Neutrophil (primary cell): ENCODE results near the gene ZCCHC4.

Experiments
- H3K27ac ChIP-seq: fragments of 200-600 bp; sonication (generic); 2 replicates; pipeline ENCODE4 v1.5.1; 2016; ENCODE audit warnings: mild to moderate bottlenecking, moderate library complexity
- H3K27me3 ChIP-seq: fragments of 200-600 bp; sonication (generic); 2 replicates; pipeline ENCODE4 v1.6.0; 2016; ENCODE audit warnings: mild to moderate bottlenecking
- H3K36me3 ChIP-seq: fragments of 200-600 bp; sonication (generic); 2 replicates; pipeline ENCODE4 v1.5.1; 2017
- H3K4me1 ChIP-seq, 2 experiments: fragments of 200-600 bp in 1 of 2; sonication (generic) in 1 of 2; 1 replicate in 1 of 2; 2 replicates in 1 of 2; pipeline versions ENCODE4 v1.5.1 to v1.6.1; 2013 to 2016; ENCODE audit warnings: low read depth in 1 of 2, low read length in 1 of 2, mild to moderate bottlenecking in 1 of 2, moderate library complexity in 1 of 2; ENCODE audit not compliant: control insufficient read depth in 1 of 2, insufficient read depth in 1 of 2
- H3K4me3 ChIP-seq, 2 experiments: fragments of 200-600 bp in 1 of 2; sonication (generic) in 1 of 2; 1 replicate in 1 of 2; 2 replicates in 1 of 2; pipeline ENCODE4 v1.5.1; 2013 to 2016; ENCODE audit warnings: low read depth in 1 of 2, low read length in 1 of 2, mild to moderate bottlenecking in 1 of 2, moderate library complexity in 1 of 2
- H3K9me3 ChIP-seq: fragments of 200-600 bp; sonication (generic); 2 replicates; pipeline ENCODE4 v1.5.1; 2016
- CTCF ChIP-seq: fragments of 200-600 bp; sonication (generic); IDR thresholded peaks from 2 replicates; pipeline ENCODE4 v1.5.1; 2016; ENCODE audit warnings: antibody characterized with exemption

Gene ZCCHC4

GRCh38 chr4:25308761-25309160 lies 3.8 kb upstream of the ZCCHC4 start:
- H3K27me3 ChIP-seq = no peaks in the 10 kb centered on the region
- peaks cover 12 to 14% of the 10 kb centered on the region in 2 experiments for H3K4me1 ChIP-seq
- H3K4me3 ChIP-seq = no peak overlapping the region
- no peak overlapping the region for H3K27ac ChIP-seq
- H3K36me3 ChIP-seq = no peaks in the 10 kb centered on the region
- no peaks in the 10 kb centered on the region for H3K9me3 ChIP-seq
- TF ChIP-seq CTCF = no peak

GRCh38 chr4:25310066-25310802 lies 2.3 kb upstream of the ZCCHC4 start:
- Histone ChIP-seq H3K27ac (peak overlapping the region; percentile 20), H3K4me3 (no peak overlapping the region)

GRCh38 chr4:25310803-25311166 lies 1.8 kb upstream of the ZCCHC4 start:
- no peak for TF ChIP-seq CTCF
- H3K4me1 ChIP-seq = peaks cover 12 to 14% of the 10 kb centered on the region in 2 experiments
- peak overlapping the region; percentile 20 for H3K27ac ChIP-seq
- no peaks in the 10 kb centered on the region for H3K27me3 ChIP-seq
- H3K4me3 ChIP-seq = no peak overlapping the region
- no peaks in the 10 kb centered on the region for H3K9me3 ChIP-seq
- no peaks in the 10 kb centered on the region for H3K36me3 ChIP-seq

More at GRCh38 chr4:25310066-25310802, 2.3 kb upstream of the ZCCHC4 start:
- H3K36me3 ChIP-seq = no peaks in the 10 kb centered on the region
- H3K9me3 ChIP-seq = no peaks in the 10 kb centered on the region
- no peaks in the 10 kb centered on the region for H3K27me3 ChIP-seq
- peaks cover 12 to 14% of the 10 kb centered on the region in 2 experiments for H3K4me1 ChIP-seq
- no peak for TF ChIP-seq CTCF

- Histone ChIP-seq H3K9me3 (no peaks in the 10 kb centered on the region), H3K36me3 (no peaks in the 10 kb centered on the region), H3K27ac (peak overlapping the region; percentile 34), H3K27me3 (no peaks in the 10 kb centered on the region), H3K4me1 (peaks cover 12 to 14% of the 10 kb centered on the region in 2 experiments), H3K4me3 (peak overlapping the region; percentile 78 to 86)
- TF ChIP-seq CTCF = no peak
These were observed 774 bp downstream of the ZCCHC4 start for GRCh38 chr4:25313201-25313895.

GRCh38 chr4:25320336-25320735 lies 7.8 kb downstream of the ZCCHC4 start:
- Histone ChIP-seq H3K4me3 (no peak overlapping the region), H3K9me3 (no peaks in the 10 kb centered on the region), H3K4me1 (peaks cover 4 to 6% of the 10 kb centered on the region in 2 experiments), H3K36me3 (no peaks in the 10 kb centered on the region), H3K27ac (no peak overlapping the region), H3K27me3 (no peaks in the 10 kb centered on the region)
- TF ChIP-seq CTCF = no peak
